H9 (cell line): ENCODE results near the gene TSKU. TPM values are rescaled to one million over a fixed set of nuclear protein-coding genes. Genes with fewer than 3 reads are reported as not detected.

Source experiments
- DNase-seq: peaks from one replicate; pipeline ENCODE4 v3.0.0-alpha.2; 2017
- H2AFZ ChIP-seq: one replicate; pipeline ENCODE4 v1.6.1; 2013; ENCODE audit warnings: mild to moderate bottlenecking, low read length, control low read depth, moderate library complexity
- H2AK5ac ChIP-seq: 2 replicates; pipeline ENCODE4 v1.6.1; 2013; ENCODE audit warnings: low read length, control low read depth, mixed read lengths; ENCODE audit not compliant: insufficient read length
- H2BK120ac ChIP-seq: one replicate; pipeline ENCODE4 v1.6.1; 2013; ENCODE audit warnings: low read depth, mild to moderate bottlenecking, low read length, control low read depth, inconsistent platforms; ENCODE audit not compliant: poor library complexity, severe bottlenecking
- H2BK12ac ChIP-seq: 2 replicates; pipeline ENCODE4 v1.6.1; 2013; ENCODE audit warnings: low read length, control low read depth, mixed read lengths, low read depth; ENCODE audit not compliant: insufficient read length
- H2BK15ac ChIP-seq: 2 replicates; pipeline ENCODE4 v1.6.1; 2013; ENCODE audit warnings: low read depth, low read length, control low read depth
- H2BK20ac ChIP-seq: one replicate; pipeline ENCODE4 v1.6.1; 2013; ENCODE audit warnings: low read depth, mild to moderate bottlenecking, low read length, control low read depth, inconsistent platforms; ENCODE audit not compliant: poor library complexity, severe bottlenecking
- H2BK5ac ChIP-seq: 2 replicates; pipeline ENCODE4 v1.6.1; 2013; ENCODE audit warnings: low read length, control low read depth, mixed read lengths; ENCODE audit not compliant: insufficient read length
- H3K14ac ChIP-seq: 2 replicates; pipeline ENCODE4 v1.6.1; 2013; ENCODE audit warnings: low read length, control low read depth; ENCODE audit not compliant: insufficient read depth
- H3K18ac ChIP-seq: 2 replicates; pipeline ENCODE4 v1.6.1; 2013; ENCODE audit warnings: low read depth, mild to moderate bottlenecking, mixed read lengths, low read length, control low read depth; ENCODE audit not compliant: insufficient read length
- H3K23ac ChIP-seq: 2 replicates; pipeline ENCODE4 v1.6.1; 2013; ENCODE audit warnings: low read length, control low read depth, mixed read lengths, low read depth; ENCODE audit not compliant: insufficient read length
- H3K23me2 ChIP-seq: 2 replicates; pipeline ENCODE4 v1.6.1; 2013; ENCODE audit warnings: low read depth, mild to moderate bottlenecking, mixed read lengths, low read length, control low read depth; ENCODE audit not compliant: insufficient read length, poor library complexity, severe bottlenecking
- H3K27ac ChIP-seq: 2 replicates; pipeline ENCODE4 v1.5.1; 2013; ENCODE audit warnings: low read length, control low read depth, mixed read lengths, low read depth; ENCODE audit not compliant: insufficient read length
- H3K27me3 ChIP-seq: 2 replicates; pipeline ENCODE4 v1.6.1; 2013; ENCODE audit warnings: low read length, control low read depth, inconsistent platforms; ENCODE audit not compliant: insufficient read depth
- H3K4ac ChIP-seq: 2 replicates; pipeline ENCODE4 v1.6.1; 2013; ENCODE audit warnings: low read depth, mild to moderate bottlenecking, control low read depth, inconsistent platforms, low read length, moderate library complexity
- H3K4me1 ChIP-seq: 2 replicates; pipeline ENCODE4 v1.6.1; 2013; ENCODE audit warnings: low read length, control low read depth, inconsistent platforms; ENCODE audit not compliant: insufficient read depth
- H3K4me2 ChIP-seq: 2 replicates; pipeline ENCODE4 v1.6.1; 2013; ENCODE audit warnings: low read length, control low read depth, mixed read lengths; ENCODE audit not compliant: insufficient read length, insufficient read depth
- H3K56ac ChIP-seq: 2 replicates; pipeline ENCODE4 v1.6.1; 2013; ENCODE audit warnings: low read depth, mild to moderate bottlenecking, mixed read lengths, low read length, control low read depth; ENCODE audit not compliant: insufficient read length
- H3K79me1 ChIP-seq: 2 replicates; pipeline ENCODE4 v1.6.1; 2013; ENCODE audit warnings: low read depth, mild to moderate bottlenecking, moderate library complexity, low read length, control low read depth, inconsistent platforms; ENCODE audit not compliant: insufficient read depth, poor library complexity, severe bottlenecking
- H3K79me2 ChIP-seq: 2 replicates; pipeline ENCODE4 v1.6.1; 2013; ENCODE audit warnings: low read length, control low read depth, inconsistent platforms; ENCODE audit not compliant: insufficient read depth
- H3K9ac ChIP-seq: 2 replicates; pipeline ENCODE4 v1.6.1; 2013; ENCODE audit warnings: low read length, control low read depth, mixed read lengths; ENCODE audit not compliant: insufficient read length; ENCODE audit errors: extremely low read depth
- H3K9me3 ChIP-seq: one replicate; pipeline ENCODE4 v1.6.1; 2013; ENCODE audit warnings: low read depth, low read length, inconsistent platforms; ENCODE audit not compliant: control insufficient read depth
- H3T11ph ChIP-seq: one replicate; pipeline ENCODE4 v1.6.1; 2013; ENCODE audit warnings: mild to moderate bottlenecking, low read length, control low read depth, inconsistent platforms
- H4K20me1 ChIP-seq: one replicate; pipeline ENCODE4 v1.6.1; 2013; ENCODE audit not compliant: control insufficient read depth, insufficient read length, insufficient read depth
- H4K5ac ChIP-seq: 2 replicates; pipeline ENCODE4 v1.6.1; 2013; ENCODE audit warnings: low read depth, mild to moderate bottlenecking, mixed read lengths, low read length, control low read depth; ENCODE audit not compliant: insufficient read length
- H4K8ac ChIP-seq: replicated peaks from 2 replicates; pipeline ENCODE4 v1.6.1; 2013; ENCODE audit warnings: low read length, control low read depth, mixed read lengths, low read depth; ENCODE audit not compliant: insufficient read length
- H4K91ac ChIP-seq: 2 replicates; pipeline ENCODE4 v1.6.1; 2013; ENCODE audit warnings: low read depth, mild to moderate bottlenecking, moderate library complexity, mixed read lengths, low read length, control low read depth; ENCODE audit not compliant: insufficient read length
- H3K27ac Mint-ChIP-seq, 3 experiments: 2 replicates in 2 of 3; 3 replicates in 1 of 3; pipeline ENCODE4 v1.8.0; 2020 to 2021; ENCODE audit warnings: mixed read lengths in 3 of 3, mild to moderate bottlenecking in 1 of 3, moderate library complexity in 1 of 3
- H3K27me3 Mint-ChIP-seq: 2 replicates; pipeline ENCODE4 v1.8.0; 2021; ENCODE audit warnings: low read depth, mild to moderate bottlenecking, moderate library complexity, mixed read lengths
- H3K36me3 Mint-ChIP-seq, 3 experiments: 2 replicates in 2 of 3; 3 replicates in 1 of 3; pipeline ENCODE4 v1.8.0; 2020 to 2021; ENCODE audit warnings: low read depth in 3 of 3, mixed read lengths in 3 of 3; ENCODE audit not compliant: insufficient read depth in 1 of 3
- H3K4me1 Mint-ChIP-seq, 2 experiments: 2 replicates each; pipeline ENCODE4 v1.8.0; 2020; ENCODE audit warnings: mixed read lengths in 2 of 2
- H3K4me3 Mint-ChIP-seq, 2 experiments: 2 replicates in 1 of 2; 3 replicates in 1 of 2; pipeline ENCODE4 v1.8.0; 2020 to 2021; ENCODE audit warnings: mild to moderate bottlenecking in 2 of 2, mixed read lengths in 2 of 2, moderate library complexity in 1 of 2
- H3K9me3 Mint-ChIP-seq, 2 experiments: 2 replicates in 1 of 2; 3 replicates in 1 of 2; pipeline ENCODE4 v1.8.0; 2020; ENCODE audit warnings: mild to moderate bottlenecking in 2 of 2, mixed read lengths in 2 of 2, moderate library complexity in 1 of 2
- CTCF ChIP-seq: fragments of 200-600 bp; sonication (generic); conservative IDR thresholded peaks from 3 replicates; pipeline ENCODE4 v1.8.0; 2021; ENCODE audit warnings: antibody characterized with exemption, mild to moderate bottlenecking
- WGBS: extraction: QIAGEN DNeasy Blood & Tissue Kit; methylation state at CpG from one replicate; pipeline ENCODE4 v1.1.7; 2013; ENCODE audit warnings: missing lambda C conversion rate, low lambda C conversion rate, mixed read lengths; ENCODE audit not compliant: insufficient read length; ENCODE audit errors: extremely low coverage; 5-methylcytosine and 5-hydroxymethylcytosine counted together
- total RNA-seq: library from RNA; stranded (reverse); gene quantifications from 2 replicates; pipeline ENCODE4 v1.2.1, GENCODE V29; 2021

Gene TSKU
- total RNA-seq, 1 experiment from 2014 or later: 25.4 TPM

- Histone ChIP-seq H3K4me1 (no peaks in the 10 kb centered on the region; the same call in 1 of the 2 replicates), H3K4ac (no peak overlapping the region), H2BK20ac (no peak overlapping the region), H3K56ac (no peak overlapping the region), H3K9me3 (no peaks in the 10 kb centered on the region), H3K9ac (no peak overlapping the region), H3K27me3 (no peaks in the 10 kb centered on the region), H4K20me1 (no peaks in the 10 kb centered on the region), H3K23me2 (no peaks in the 10 kb centered on the region), H4K5ac (no peak overlapping the region), H3T11ph (no peak overlapping the region), H4K8ac (no peak overlapping the region), H2AFZ (no peak overlapping the region), H2BK12ac (no peak overlapping the region), H2BK120ac (no peak overlapping the region), H2BK5ac (no peak overlapping the region), H3K14ac (no peak overlapping the region), H4K91ac (no peak overlapping the region), H3K18ac (no peak overlapping the region), H3K27ac (no peak overlapping the region), H3K4me2 (no peak overlapping the region), H3K79me2 (no peaks in the 10 kb centered on the region), H2BK15ac (no peak overlapping the region), H3K79me1 (no peaks in the 10 kb centered on the region), H3K23ac (no peak overlapping the region), H2AK5ac (no peak overlapping the region)
- WGBS: no CpG with 5 or more reads among the region's 2 CpGs
- Mint-ChIP-seq H3K4me1 (peaks cover 40 to 59% of the 10 kb centered on the region in 2 experiments), H3K27me3 (peaks cover 8% of the 10 kb centered on the region), H3K9me3 (no peaks in the 10 kb centered on the region), H3K36me3 (peaks cover 3 to 5% (median 4%) of the 10 kb centered on the region in 3 experiments; a peak in 5 of 7 replicates), H3K4me3 (no peak overlapping the region), H3K27ac (no peak overlapping the region)
- DNase-seq: no peak
- no peak for TF ChIP-seq CTCF
Observed at GRCh38 chr11:76801736-76802135, 18.6 kb downstream of the TSKU start.
